Stimulated activated naive CD8-positive, alpha-beta T cell treated with anti-CD3 and anti-CD28 coated beads, Interleukin-15, Interleukin-2, amounts not matched to agents 100 ng/mL and 50 ng/mL, for 24 hours (primary cell): ENCODE measurements around the gene TMEM17.

Experiments
- H3K27ac Mint-ChIP-seq: one replicate; pipeline ENCODE4 v1.8.0; 2021; ENCODE audit warnings: mild to moderate bottlenecking, mixed read lengths
- H3K27me3 Mint-ChIP-seq: one replicate; pipeline ENCODE4 v1.8.0; 2021; ENCODE audit warnings: mixed read lengths
- H3K36me3 Mint-ChIP-seq: one replicate; pipeline ENCODE4 v1.8.0; 2021; ENCODE audit warnings: low read depth, mixed read lengths
- H3K4me1 Mint-ChIP-seq: one replicate; pipeline ENCODE4 v1.8.0; 2021; ENCODE audit warnings: low read depth, mixed read lengths
- H3K4me3 Mint-ChIP-seq: one replicate; pipeline ENCODE4 v1.8.0; 2021; ENCODE audit warnings: mild to moderate bottlenecking, mixed read lengths
- H3K9me3 Mint-ChIP-seq: one replicate; pipeline ENCODE4 v1.8.0; 2021; ENCODE audit warnings: mixed read lengths

The TMEM17 gene

DNA sequence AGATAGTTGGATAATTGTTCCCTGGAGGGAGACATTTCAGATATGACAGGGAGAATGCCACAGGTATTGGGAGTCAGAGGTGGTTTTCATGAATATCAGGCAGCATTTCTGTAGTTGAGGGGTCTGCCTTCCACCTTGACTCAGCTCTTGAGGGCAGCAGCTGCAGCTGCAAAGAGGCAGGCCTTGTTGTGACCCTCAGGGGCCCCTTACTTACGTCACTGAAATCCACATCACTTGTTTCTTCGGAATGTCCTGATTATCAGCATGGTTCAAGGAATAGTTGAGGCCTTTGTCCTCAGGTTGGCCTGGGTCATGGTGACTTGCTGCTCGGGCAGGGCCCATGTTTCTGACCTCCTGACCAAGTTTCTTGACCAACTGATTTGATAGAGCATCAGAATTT is 46.9 kb downstream of the TMEM17 start:
- peaks cover 5% of the 10 kb centered on the region for H3K27me3 Mint-ChIP-seq
- no peak overlapping the region for H3K27ac Mint-ChIP-seq
- H3K36me3 Mint-ChIP-seq = no peaks in the 10 kb centered on the region
- H3K4me3 Mint-ChIP-seq = no peak overlapping the region
- H3K9me3 Mint-ChIP-seq = no peaks in the 10 kb centered on the region
- no peaks in the 10 kb centered on the region for H3K4me1 Mint-ChIP-seq

DNA sequence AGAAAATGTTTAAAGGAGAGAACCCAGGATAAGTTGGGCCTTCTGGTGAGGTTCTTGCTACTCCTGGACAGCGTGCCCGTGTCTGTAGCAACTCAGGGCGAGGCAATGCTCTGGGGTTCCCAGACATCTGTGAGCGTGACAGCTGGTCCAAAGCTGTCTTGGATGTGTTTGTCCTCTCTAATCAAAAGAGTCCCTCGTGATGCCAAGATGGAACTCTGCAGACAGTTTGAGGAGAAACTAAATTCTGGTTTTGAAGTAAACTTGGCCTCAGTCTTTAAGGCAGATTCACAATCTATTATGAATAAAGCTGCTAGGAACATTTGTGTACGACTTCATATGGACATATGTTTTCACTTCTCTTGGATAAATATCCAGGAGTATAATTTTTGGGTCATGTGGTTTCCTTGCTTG is 47.3 kb downstream of the TMEM17 start:
- no peaks in the 10 kb centered on the region for H3K4me1 Mint-ChIP-seq
- H3K27ac Mint-ChIP-seq = no peak overlapping the region
- H3K36me3 Mint-ChIP-seq = no peaks in the 10 kb centered on the region
- H3K9me3 Mint-ChIP-seq = no peaks in the 10 kb centered on the region
- H3K27me3 Mint-ChIP-seq = peaks cover 5% of the 10 kb centered on the region
- no peak overlapping the region for H3K4me3 Mint-ChIP-seq

DNA sequence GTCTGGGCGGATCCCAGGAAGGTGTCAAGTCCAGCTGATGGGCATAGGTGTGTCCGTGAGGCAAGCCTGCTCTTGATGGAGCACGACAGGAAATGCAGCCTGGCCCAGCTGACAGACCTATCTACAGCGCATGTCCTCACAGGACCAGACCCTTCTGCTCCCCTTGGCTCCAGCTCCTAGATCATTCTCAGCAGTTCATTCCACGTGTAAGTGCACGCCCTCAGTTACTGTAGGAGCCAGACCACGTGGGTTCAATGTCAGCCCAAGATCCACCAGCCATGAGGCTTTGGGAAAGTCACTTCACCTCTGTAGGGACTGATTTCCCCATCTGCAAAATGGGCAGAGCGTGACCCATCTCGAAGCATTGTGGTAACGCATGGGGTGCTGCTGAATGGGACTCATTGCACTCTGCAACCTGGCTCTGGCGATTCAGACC is 47.8 kb downstream of the TMEM17 start:
- H3K4me1 Mint-ChIP-seq = no peaks in the 10 kb centered on the region

DNA sequence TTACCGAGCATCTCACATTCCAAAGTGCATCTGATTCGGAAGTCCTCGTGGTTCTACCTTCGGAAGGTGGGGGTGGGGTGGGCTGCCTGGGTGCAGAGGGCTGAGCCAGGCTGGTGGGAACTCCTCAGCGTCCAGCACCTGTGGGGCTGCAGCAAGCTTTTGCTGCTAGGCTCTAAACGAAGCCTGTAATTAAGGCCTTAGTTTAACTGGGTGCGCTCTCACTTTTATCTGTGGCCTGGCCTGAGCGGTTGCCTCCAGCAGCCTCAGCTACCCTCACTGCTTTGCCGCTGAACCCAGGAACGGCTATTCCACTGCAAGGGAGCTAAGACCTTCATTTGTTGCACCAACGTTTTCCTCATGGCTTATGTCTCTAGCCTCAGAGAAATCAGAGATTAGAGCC is 48.4 kb downstream of the TMEM17 start:
- no peaks in the 10 kb centered on the region for H3K4me1 Mint-ChIP-seq
- H3K27ac Mint-ChIP-seq = no peak overlapping the region
- peaks cover 5% of the 10 kb centered on the region for H3K27me3 Mint-ChIP-seq
- peak overlapping the region; percentile 24 for H3K4me3 Mint-ChIP-seq
- H3K36me3 Mint-ChIP-seq = no peaks in the 10 kb centered on the region
- no peaks in the 10 kb centered on the region for H3K9me3 Mint-ChIP-seq

More for the DNA sequence above, 47.8 kb downstream of the TMEM17 start:
- Mint-ChIP-seq H3K9me3 (no peaks in the 10 kb centered on the region), H3K36me3 (no peaks in the 10 kb centered on the region), H3K27me3 (peaks cover 5% of the 10 kb centered on the region), H3K4me3 (no peak overlapping the region), H3K27ac (no peak overlapping the region)

DNA sequence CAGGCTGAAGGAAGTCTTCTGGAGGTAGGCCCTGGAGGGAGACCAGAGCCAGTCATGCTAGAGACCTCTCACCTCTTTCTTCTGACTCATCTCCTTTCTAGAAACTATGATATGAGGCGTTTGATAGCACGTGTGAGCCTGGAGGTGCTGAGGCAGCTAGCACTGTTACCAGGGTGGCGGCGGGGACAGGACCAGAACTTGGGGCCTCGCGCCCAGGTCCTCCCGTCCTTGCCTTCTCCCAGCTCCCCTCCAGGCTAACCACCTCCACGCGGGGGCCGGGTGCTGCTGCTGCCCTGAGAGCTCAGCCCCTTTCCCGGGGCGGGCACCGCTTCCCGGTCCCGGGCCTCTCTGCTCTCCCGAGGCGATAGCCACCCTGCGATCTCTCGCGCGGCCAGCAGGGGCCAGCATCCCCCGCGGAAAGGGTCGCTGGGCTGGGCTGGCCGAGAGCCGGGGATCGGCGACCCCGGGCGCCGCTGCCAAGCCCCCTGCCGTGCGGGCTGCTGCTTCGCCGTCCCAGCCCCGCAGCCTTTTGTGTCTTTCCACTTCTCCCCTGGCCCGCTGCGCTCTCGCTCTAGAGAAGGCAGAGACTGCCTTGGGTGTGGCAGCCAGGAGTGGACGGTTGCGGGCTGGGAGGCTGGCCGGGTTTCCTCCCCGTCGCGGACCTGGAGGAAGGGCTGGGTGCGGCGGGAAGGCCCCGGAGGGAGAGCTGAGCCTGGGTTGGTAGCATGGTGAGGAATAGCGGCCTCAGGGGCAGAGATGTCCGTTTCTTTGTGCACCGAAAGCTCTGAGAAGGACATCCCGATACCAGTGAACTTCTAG is 49.1 kb downstream of the TMEM17 start:
- Mint-ChIP-seq H3K4me3 (peak overlapping the region; percentile 12), H3K9me3 (no peaks in the 10 kb centered on the region), H3K36me3 (no peaks in the 10 kb centered on the region), H3K27ac (no peak overlapping the region), H3K27me3 (peaks cover 5% of the 10 kb centered on the region), H3K4me1 (no peaks in the 10 kb centered on the region)

DNA sequence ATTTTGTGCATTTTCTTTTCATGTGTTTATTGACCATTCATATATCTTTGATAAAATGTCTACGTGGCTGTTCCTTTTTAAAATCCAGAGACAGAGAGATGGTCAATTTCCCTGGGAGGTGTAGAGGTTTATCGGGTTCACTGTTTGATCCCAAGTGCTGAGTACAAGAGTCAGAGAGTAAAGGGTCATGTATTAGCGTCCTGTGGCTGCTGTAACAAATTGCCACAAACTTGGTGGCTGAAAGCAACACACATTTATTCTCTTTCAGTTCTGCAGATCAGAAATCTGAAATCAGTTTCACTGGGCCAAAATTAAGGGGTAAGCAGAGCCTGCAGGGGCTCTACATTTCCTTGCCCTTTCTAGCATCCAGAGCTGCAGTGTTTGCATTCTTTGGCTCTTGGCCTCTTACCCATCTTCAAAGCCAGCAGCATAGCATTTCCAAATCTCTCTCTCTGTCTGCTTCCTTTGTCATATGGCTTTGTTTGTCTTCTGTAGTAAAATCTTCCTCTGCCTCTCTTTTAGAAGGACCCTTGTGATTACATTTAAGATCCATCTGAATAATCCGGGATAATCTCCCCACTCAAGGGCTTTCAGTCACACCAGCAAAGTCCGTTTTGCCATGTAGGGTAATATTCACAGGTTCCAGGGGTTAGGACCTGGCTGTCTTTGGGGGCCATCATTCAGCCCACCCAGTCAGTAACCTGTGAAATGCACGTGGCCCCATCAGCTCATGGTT is 49.9 kb downstream of the TMEM17 start:
- Mint-ChIP-seq H3K27me3 (peaks cover 5% of the 10 kb centered on the region), H3K4me1 (no peaks in the 10 kb centered on the region), H3K36me3 (no peaks in the 10 kb centered on the region), H3K27ac (no peak overlapping the region), H3K9me3 (no peaks in the 10 kb centered on the region), H3K4me3 (no peak overlapping the region)

DNA sequence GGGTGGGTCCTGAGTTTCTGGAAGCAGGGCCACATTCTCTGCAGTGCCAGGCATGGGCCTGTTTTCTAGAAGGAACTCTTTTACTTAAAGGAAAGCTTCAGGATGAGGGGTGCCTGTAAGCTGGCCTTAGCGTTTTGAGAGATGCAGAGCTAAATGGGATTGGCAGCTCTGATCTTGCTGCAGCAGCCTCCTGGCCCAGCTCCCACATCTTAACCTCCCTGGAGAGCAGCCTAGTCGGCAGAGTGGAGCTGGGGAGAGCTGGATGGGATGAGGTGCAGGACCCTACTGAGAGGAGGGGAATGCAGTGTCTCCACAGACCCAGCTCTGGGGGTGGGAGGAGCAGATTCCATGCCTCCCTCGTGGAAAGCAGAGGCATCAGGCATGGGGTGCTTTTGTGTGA is 52.0 kb downstream of the TMEM17 start:
- Mint-ChIP-seq H3K27ac (no peak overlapping the region), H3K4me1 (no peaks in the 10 kb centered on the region), H3K4me3 (no peak overlapping the region), H3K27me3 (peaks cover 5% of the 10 kb centered on the region), H3K9me3 (no peaks in the 10 kb centered on the region), H3K36me3 (no peaks in the 10 kb centered on the region)

DNA sequence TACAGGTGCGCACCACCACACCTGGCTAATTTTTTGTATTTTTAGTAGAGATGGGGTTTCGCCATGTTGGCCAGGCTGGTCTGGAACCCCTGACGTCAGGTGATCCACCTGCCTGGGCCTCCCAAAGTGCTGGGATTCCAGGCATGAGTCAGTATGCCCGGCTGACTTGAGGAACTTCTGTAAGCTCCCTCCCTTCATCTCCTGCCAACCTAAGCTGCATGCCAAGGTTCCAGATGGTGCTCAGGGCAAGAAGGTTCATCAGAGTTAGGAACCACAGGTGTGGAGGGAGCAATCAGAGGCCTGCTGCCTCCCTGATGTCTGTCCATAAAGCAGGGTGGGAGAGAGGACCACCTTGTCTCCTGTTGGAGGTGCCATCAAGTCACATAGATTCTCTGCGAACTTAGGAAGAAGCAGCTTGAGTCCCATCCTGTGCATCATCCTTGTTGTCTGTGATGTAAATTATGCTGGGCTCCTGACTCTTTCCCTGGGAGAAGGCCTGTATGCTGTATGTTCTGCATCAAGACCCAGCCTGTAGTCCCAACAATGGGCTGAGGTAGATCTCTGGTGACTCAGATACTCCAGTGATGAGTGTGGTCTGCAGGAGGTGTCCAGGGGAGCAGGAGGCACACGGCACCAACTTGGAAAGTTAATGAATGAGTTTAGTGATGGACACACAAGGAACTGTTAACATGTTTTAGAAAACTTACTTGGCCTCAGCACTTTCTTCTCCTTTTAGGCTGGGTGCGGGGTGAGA is 53.1 kb downstream of the TMEM17 start:
- Mint-ChIP-seq H3K36me3 (no peaks in the 10 kb centered on the region), H3K4me1 (no peaks in the 10 kb centered on the region), H3K27me3 (peaks cover 5% of the 10 kb centered on the region), H3K9me3 (no peaks in the 10 kb centered on the region), H3K4me3 (no peak overlapping the region), H3K27ac (no peak overlapping the region)

DNA sequence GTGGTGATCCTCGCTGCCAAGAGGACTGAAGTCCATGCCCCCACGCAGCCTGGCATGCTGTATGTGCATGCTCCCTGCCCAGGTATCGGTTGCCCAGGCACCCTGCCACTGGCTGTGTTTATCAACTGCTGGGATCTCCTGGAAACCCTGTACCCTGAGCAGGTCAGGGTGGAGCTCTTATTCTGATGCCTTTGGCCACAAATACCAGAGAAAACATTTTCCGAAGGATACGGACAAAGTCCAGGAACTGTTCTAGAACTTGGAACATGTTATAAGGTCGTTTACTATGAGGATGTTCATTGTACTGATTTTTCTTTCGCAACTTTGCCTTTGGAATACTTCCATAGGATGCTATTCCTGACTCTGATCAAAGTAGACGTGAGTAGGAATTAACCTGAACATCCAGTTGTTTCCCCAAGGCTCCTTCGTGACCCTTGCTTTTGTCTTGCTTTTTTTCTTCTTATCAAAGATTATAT is 55.2 kb downstream of the TMEM17 start:
- Mint-ChIP-seq H3K36me3 (no peaks in the 10 kb centered on the region), H3K27me3 (no peaks in the 10 kb centered on the region), H3K27ac (no peak overlapping the region), H3K4me1 (no peaks in the 10 kb centered on the region), H3K9me3 (no peaks in the 10 kb centered on the region), H3K4me3 (no peak overlapping the region)
